Urothelium cell line (cell line): ENCODE results near the gene PIK3R4.

Experiments used
- DNase-seq: peaks from one replicate; pipeline ENCODE4 v3.0.0; 2011; ENCODE audit warnings: low spot score, mixed read lengths
- FAIRE-seq: peaks from 2 replicates; lab custom pipeline; 2011; peaks lifted over from hg19 to GRCh38; lab: Jason Lieb, UNC

Gene PIK3R4

GRCh38 chr3:130644628-130645253 lies 101.9 kb downstream of the PIK3R4 start:
- FAIRE-seq (no peak), DNase-seq (no peak)

GRCh38 chr3:130640027-130640426 lies 106.6 kb downstream of the PIK3R4 start:
- no peak for DNase-seq
- FAIRE-seq: no peak

GRCh38 chr3:130636480-130637234 lies 110.0 kb downstream of the PIK3R4 start:
- DNase-seq (no peak), FAIRE-seq (no peak)

GRCh38 chr3:130635978-130636377 lies 110.7 kb downstream of the PIK3R4 start:
- no peak for FAIRE-seq
- DNase-seq: no peak

GRCh38 chr3:130635285-130635684 lies 111.3 kb downstream of the PIK3R4 start:
- FAIRE-seq (no peak), DNase-seq (no peak)
